Brain microvascular endothelial cell (primary cell): ENCODE data around the gene SMAP1.

Experiments
- DNase-seq: peaks from one replicate; pipeline ENCODE4 v3.0.0-alpha.2; 2020
- H3K27ac ChIP-seq: fragments of 250-450 bp; sonication (Bioruptor Pico); 2 replicates; pipeline ENCODE4 v1.5.1; 2020; ENCODE audit warnings: mild to moderate bottlenecking, moderate library complexity
- H3K27me3 ChIP-seq: fragments of 250-450 bp; sonication (Bioruptor Pico); replicated peaks from 2 replicates; pipeline ENCODE4 v1.5.1; 2020; ENCODE audit warnings: mild to moderate bottlenecking
- H3K36me3 ChIP-seq: fragments of 250-450 bp; sonication (Bioruptor Pico); replicated peaks from 2 replicates; pipeline ENCODE4 v1.5.1; 2020; ENCODE audit warnings: mild to moderate bottlenecking
- H3K4me3 ChIP-seq: 2 replicates; pipeline ENCODE4 v1.5.1; 2011; ENCODE audit warnings: low read depth, mild to moderate bottlenecking, control low read depth, low read length, moderate library complexity
- CTCF ChIP-seq: IDR thresholded peaks from 2 replicates; pipeline ENCODE4 v1.5.1; 2011; ENCODE audit warnings: low read depth, mild to moderate bottlenecking, moderate library complexity, low read length, control low read depth, inconsistent platforms; ENCODE audit errors: missing control alignments
- in situ Hi-C: cut with HindIII; loops from 2 replicates; pipeline ENCODE4 v1.10.0; 2017; ENCODE audit warnings: low sequenced_read_pairs, low pct_ligation_motif_present

Gene SMAP1

GRCh38 chr6:70684794-70685493 is 17.3 kb downstream of the SMAP1 start:
- in situ Hi-C loops: no loop called here
- no peaks in the 10 kb centered on the region for H3K27me3 ChIP-seq
- no peak overlapping the region for H3K27ac ChIP-seq
- no peaks in the 10 kb centered on the region for H3K36me3 ChIP-seq
- no peak for DNase-seq
- H3K4me3 ChIP-seq: no peak overlapping the region
- no peak for TF ChIP-seq CTCF

DNA sequence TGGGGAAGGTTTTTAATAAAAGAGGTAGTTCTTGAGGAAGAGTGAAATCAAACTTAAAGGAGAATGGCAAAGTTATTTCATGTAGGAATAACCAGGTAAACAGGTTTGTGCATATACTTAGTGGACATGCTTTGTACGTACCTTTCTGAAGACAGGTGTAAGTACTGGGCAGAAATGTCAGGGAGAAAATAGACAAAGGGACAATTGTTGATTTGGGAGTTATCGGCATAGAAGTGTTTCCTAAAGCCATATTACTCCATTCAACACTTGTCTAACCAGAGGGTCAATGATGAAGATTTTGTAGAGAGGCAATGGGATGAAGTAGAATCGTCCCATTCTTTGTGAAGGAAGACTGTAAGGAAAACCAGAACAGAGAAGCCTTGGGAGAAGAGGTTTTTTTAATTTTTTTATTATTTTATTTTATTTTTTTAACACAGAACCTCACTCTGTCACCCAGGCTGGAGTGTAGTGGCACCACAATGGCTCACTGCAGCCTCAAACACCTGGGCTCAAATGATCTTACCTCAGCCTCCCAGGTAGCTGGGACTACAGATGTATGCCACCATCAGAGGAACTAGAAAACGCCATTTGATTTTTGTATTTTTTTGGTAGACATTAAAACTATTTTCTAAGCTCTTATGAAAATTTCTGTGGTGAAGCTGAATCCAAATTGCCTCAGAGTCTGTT is 18.0 kb downstream of the SMAP1 start:
- H3K36me3 ChIP-seq: no peaks in the 10 kb centered on the region
- no peak overlapping the region for H3K27ac ChIP-seq
- H3K27me3 ChIP-seq: no peaks in the 10 kb centered on the region
- no peak for TF ChIP-seq CTCF
- no peak for DNase-seq
- H3K4me3 ChIP-seq: no peak overlapping the region
- in situ Hi-C loops: no loop called here

- DNase-seq: peak; percentile 31
- in situ Hi-C loops: no loop called here
- Histone ChIP-seq H3K27me3 (no peaks in the 10 kb centered on the region), H3K27ac (no peak overlapping the region), H3K4me3 (no peak overlapping the region), H3K36me3 (no peaks in the 10 kb centered on the region)
- TF ChIP-seq CTCF: peak; percentile 42
Measured at GRCh38 chr6:70686548-70687133, 19.0 kb downstream of the SMAP1 start.

DNA sequence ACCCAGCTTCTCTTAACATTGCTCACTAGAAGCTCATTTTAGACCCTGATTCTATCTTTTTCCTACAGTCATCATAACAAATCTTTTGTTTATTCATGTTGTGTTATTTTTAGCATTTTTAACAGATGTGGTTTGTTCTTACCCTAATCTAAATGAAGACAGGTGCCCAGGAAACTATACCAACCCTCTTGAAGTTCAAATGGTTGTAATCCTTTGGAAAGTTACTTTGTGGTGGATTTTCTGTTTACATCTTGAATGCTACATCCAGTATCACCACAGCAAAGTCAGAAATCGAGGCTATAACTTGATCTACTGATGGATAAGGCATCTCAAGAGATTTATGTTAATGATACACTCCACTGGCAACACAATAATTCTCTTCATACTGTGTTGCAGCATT is 26.2 kb downstream of the SMAP1 start:
- in situ Hi-C loops: no loop called here

GRCh38 chr6:70694371-70694770 is 26.7 kb downstream of the SMAP1 start:
- in situ Hi-C loops: no loop called here

More for the DNA sequence above, 26.2 kb downstream of the SMAP1 start:
- Histone ChIP-seq H3K27ac (no peak overlapping the region), H3K27me3 (no peaks in the 10 kb centered on the region), H3K4me3 (no peak overlapping the region), H3K36me3 (no peaks in the 10 kb centered on the region)
- TF ChIP-seq CTCF: no peak
- DNase-seq: no peak

More at GRCh38 chr6:70694371-70694770, 26.7 kb downstream of the SMAP1 start:
- no peak for TF ChIP-seq CTCF
- no peak overlapping the region for H3K27ac ChIP-seq
- no peak for DNase-seq
- H3K27me3 ChIP-seq: no peaks in the 10 kb centered on the region
- H3K4me3 ChIP-seq: no peak overlapping the region
- H3K36me3 ChIP-seq: no peaks in the 10 kb centered on the region
